DMS79 (cell line): ENCODE data around the gene SAE1.

Experiments
- DNase-seq: peaks from one replicate; lab custom pipeline; 2025; lab: John Stamatoyannopoulos, UW

Gene SAE1

GRCh38 chr19:47106821-47107201 lies 23.8 kb upstream of the SAE1 start:
- no peak for DNase-seq

- DNase-seq = no peak
These were observed 23.3 kb upstream of the SAE1 start for GRCh38 chr19:47107202-47107952.

- DNase-seq = peak; percentile 44
These were observed 22.5 kb upstream of the SAE1 start for GRCh38 chr19:47107953-47108746.

- DNase-seq = no peak
These were observed 21.5 kb upstream of the SAE1 start for GRCh38 chr19:47109177-47109540.

GRCh38 chr19:47109541-47110375 lies 20.9 kb upstream of the SAE1 start:
- DNase-seq = peak; percentile 57

- peak; percentile 92 for DNase-seq
These were observed 20.1 kb upstream of the SAE1 start for GRCh38 chr19:47110521-47111005.

GRCh38 chr19:47111006-47111621 lies 19.5 kb upstream of the SAE1 start:
- DNase-seq = no peak

GRCh38 chr19:47111682-47112165 lies 18.9 kb upstream of the SAE1 start:
- no peak for DNase-seq

GRCh38 chr19:47112166-47112996 lies 18.3 kb upstream of the SAE1 start:
- DNase-seq = peak; percentile 55

GRCh38 chr19:47112997-47113849 lies 17.4 kb upstream of the SAE1 start, which contains the start of gene ZC3H4:
Gene ZC3H4, minus strand, starts transcription at chr19:47113776. Its CDS starts 1,192 bp downstream, at chr19:47112584.
- peak; percentile 99 for DNase-seq

GRCh38 chr19:47113850-47114651 lies 16.6 kb upstream of the SAE1 start:
- DNase-seq = no peak

GRCh38 chr19:47120470-47121067 lies 10.1 kb upstream of the SAE1 start:
- no peak for DNase-seq

GRCh38 chr19:47122359-47123335 lies 8.0 kb upstream of the SAE1 start:
- DNase-seq = no peak

GRCh38 chr19:47123406-47123805 lies 7.2 kb upstream of the SAE1 start:
- DNase-seq = no peak

- DNase-seq = peak; percentile 49
These were observed 5.5 kb upstream of the SAE1 start for GRCh38 chr19:47124937-47125668.

- no peak for DNase-seq
These were observed 5.0 kb upstream of the SAE1 start for GRCh38 chr19:47125669-47125938.

- no peak for DNase-seq
These were observed 1.1 kb upstream of the SAE1 start for GRCh38 chr19:47129579-47129978.
